Activated T-cell treated with anti-CD3 and anti-CD28 coated beads for 1 hour (primary cell): ENCODE data around the gene ABCC5.

Experiments
- DNase-seq: peaks from one replicate; pipeline ENCODE4 v3.0.0-alpha.2; 2020; ENCODE audit warnings: low read depth

Gene ABCC5

DNA sequence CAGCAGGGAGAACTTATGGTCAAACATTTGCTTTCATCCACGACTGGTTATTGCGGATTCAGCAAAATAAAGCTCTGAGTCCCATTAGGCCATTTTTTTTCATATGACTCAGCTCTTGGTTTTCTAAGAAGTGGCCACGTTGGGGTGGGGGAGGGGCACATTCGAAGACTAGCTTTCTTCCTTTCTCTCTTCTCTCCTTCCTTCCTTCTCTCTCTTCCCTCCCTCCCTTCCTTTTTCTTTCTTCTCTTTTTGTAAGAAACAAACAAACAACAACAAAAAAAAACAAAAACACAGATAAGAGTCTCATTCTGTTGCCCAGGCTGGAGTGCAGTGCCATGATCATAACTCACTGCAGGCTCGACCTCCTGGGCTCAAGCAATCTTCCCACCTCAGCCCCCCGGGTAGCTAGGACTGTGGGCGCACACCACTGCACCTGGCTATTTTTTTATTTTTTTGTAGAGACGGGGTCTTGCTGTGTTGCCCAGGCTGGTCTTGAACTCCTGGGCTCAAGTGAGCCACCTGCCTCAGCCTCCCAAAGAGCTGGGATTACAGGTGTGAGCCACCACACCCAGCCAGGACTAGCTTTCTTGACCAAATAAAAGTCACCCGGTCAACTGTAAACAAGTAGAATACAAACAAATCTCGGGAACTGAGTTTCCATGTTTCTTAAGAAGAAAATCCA is 41.6 kb downstream of the ABCC5 start:
- no peak for DNase-seq

DNA sequence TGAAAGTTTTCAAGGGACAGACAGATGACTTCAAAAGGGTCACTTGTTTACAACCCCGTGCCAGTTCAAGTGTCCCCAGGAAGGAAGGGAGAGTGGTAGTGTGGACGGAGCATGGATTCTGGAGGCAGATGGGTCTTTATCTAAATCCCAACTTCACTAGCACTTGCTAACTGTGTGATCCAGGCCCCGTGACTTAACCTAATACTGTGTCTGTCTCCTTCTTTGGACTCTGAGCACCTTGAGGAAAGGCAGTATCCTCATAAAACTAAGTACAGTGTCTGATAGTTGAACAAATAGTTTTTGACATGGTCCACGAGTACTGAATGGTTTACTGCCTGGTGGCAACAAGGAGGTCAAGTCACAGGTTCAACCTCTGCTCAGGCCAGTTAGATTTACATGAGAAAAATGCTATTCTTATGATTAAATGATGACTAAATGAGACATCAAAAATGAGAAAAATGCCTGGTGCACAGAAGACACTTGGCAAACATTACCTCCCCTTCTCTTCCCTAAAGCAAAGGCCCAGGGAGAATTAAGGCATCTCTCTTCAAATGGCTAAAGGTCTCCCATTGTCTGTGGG is 48.9 kb downstream of the ABCC5 start:
- DNase-seq, result no peak

DNA sequence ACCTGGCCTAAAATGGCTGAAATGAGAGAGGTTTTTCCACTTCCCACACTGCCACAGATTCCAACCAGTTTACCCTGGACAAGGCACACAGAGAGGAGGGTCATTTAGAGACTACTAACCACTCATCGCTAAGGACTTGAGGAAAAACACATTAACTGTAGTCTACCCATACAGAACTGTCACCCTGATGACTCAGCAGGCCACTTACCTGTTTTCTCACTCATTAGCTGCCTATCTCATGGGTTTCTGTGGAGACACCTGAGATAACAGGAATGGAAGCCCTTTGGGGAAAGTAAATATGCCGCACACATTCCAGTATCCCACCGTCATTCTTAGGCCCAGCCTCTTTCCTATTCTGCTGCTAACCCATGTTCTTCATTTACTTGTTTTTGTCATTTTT is 50.0 kb downstream of the ABCC5 start:
- no peak for DNase-seq

DNA sequence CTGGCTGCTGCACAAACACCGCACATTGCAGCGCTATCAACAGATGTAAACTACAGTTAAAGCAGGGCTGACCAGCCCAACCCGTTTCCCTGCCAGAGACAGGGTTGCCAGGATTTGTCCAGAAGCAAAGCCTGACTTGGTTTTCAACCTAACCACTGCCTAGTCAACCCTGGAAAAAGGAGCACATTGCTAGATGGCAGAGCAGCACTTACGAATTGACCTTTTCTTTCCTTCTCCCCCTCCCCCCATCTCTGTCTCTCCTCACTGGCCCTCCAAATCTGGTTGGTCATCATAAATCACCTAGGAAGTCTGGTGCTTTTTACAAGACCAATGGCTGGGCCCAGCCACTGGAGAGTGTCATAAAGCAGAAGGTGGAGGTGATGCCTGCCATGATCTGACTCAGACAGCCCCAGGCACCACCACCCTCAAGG is 51.3 kb downstream of the ABCC5 start:
- DNase-seq, result no peak

DNA sequence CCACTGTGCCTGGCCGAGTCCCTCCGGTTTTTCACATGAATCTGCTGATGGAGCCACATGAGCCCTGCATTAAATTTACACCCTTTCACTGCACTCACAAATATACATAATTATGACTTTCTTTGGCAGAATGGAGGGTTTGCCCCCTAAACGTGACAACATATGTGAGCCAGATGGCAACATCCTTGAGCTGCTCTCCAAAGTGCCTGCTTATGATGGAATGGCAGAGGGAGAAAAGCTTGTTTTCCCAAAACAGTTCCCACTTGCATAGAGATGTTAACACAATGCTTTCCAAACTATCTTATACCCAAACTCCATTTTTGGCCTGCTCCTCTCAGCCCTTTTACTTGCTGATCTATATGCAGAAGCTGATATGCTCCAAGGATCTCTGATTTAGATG is 54.9 kb downstream of the ABCC5 start:
- no peak for DNase-seq

DNA sequence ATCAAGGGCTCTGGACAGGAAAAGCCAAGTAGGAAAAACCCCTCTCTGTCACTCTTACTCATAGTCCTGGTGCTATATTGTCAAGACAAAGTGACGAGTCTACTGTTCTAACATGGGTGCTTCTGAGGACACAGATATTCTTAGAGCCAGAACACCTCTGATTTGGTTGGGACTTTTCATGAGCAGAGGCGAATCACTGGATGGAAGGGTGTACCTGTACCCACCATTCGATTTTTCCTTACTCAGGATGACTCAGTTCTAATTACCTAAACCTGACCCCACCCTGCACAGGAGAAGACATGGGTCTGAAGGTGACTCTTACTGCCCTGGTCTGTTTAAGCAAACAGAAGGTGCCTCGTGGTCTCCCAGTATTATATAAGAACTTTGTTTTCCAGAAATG is 58.5 kb downstream of the ABCC5 start:
- DNase-seq, result no peak

DNA sequence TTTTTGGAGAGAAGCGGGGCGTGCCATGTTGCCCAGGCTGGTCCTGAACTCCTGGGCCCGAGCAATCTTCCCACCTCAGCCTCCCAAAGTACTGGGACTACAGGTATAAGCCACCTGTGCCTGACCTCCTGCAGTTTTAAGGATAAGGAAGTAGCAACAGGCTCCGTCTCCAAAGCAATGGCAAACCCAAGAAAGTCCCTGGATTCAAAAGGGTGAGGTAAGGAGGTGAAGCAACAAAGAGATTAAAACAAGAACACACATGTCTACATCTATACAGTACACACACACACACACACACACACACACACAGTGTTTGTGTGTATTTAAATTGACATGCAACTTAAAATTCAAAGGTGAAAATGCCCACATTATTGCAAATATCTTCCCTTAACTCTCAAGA is 58.9 kb downstream of the ABCC5 start:
- DNase-seq, result no peak

DNA sequence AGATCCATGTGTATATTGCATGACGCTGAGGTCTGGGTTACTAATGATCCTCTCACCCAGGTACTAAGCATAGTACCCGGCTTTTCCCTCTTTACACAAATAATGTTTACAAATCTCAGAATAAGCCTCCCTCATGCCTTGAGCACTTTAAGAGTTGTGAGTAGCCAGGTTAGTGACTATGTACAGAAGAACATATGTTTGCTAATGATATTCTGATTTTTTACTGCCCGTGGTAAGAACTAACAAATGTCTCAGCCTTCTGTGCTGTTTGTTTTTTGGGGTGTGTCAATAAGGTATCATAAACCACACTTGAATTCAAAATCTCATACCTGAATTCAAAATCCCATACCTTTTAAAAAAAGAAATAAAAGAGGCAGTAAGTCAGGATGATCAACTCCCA is 59.5 kb downstream of the ABCC5 start:
- no peak for DNase-seq

DNA sequence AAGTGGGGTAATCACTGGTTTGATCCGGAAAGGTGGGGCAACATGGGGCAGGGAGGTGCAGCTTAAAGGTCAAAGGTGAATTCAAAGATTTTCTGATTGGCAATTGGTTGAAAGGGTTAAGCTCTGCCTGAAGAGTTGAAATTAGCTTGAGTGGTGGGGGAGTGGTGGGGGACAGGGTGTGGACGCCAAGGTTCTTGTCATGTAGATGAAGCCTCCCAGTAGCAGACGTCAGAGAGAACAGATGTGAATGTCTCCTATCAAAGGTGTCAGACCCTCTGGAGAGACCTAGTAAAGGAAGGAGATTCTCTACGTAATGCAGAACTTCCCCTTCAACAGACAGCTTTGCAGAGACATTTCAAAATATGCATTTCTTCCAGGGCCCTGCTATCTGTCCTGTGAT is 62.8 kb downstream of the ABCC5 start:
- DNase-seq, result no peak

DNA sequence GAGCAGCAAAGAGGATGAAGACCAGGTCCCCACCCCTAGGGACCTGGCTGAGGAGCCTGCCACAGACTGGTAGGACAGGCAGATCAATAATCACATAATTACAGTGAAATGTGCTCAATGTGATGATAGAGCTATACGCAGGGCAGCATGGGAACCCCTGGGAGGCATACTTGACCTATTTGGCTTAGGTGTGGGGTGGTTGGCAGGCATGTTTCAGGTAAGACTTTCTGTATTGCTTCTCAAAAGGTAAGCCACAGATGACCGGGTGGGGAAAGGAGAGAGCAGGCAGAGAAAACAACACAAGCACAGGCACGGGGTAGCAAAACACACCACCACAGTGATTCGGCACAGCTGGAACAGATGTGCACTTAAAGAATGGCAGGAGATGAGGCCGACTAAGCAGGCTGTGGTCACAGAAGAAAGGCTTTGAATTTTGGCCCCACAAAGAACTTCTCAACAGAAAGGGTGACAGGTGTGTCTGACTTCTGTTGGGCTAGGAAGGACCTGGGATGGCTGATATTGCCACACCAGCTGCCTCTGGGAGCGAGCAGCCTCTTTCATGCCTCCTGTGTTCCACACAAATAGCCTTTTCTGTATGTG is 64.1 kb downstream of the ABCC5 start:
- DNase-seq, result no peak

DNA sequence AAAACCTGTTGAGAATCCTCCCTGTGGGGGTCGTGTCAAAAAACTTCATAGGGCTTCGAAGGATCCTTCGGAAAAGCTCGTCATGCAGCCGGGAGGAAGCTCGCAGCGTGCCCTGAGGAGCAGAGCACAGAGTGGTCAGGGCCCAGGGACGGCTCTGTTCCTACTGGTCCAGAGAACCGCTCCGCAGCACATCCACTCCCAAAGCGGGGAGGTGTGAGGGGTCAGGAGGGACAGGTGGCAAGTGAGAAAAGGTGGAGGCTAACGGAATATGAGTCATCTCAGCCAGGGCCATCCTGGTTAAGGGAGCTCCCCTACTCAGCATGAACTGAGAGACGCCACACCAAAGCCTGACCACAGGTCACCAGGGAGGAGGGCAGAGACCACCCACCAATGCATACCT is 66.2 kb downstream of the ABCC5 start:
- no peak for DNase-seq

DNA sequence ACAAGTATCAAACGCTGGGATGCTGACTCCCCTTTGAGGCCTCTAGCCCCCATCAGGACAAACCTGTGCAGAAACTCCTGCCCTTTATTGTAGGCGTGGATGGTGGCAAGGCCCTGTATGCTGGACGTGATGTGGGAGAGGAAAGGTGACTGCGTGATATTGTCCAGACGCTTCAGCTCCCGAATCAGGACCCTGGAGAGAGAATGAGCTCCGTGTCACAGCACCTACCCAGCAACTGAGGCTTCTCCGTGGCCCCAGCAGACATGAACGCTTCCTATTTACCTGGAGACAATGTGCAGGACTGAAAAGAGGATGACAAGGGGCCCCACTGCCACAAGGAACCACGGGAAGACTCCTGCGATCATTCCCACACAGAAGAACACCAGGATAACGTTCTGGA is 68.0 kb downstream of the ABCC5 start:
- DNase-seq, result no peak

DNA sequence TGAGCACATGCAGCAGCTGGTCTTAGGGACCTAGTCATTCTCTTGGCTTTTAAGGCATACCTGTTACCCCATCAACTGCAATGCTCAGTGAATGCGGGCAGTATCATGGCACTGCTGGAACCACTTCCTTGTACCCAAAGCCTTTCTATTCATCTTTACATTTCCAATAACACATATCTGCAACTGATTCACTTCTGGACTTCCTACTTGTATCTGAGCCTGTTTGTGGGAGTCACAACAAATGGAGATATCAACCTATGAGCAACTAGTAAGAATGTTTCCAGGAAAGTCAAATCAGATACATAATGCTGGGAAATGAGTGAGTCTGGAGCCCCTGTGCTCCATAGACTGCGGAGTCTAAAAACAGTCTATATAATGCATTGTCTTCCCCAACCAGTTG is 71.6 kb downstream of the ABCC5 start:
- DNase-seq, result no peak

DNA sequence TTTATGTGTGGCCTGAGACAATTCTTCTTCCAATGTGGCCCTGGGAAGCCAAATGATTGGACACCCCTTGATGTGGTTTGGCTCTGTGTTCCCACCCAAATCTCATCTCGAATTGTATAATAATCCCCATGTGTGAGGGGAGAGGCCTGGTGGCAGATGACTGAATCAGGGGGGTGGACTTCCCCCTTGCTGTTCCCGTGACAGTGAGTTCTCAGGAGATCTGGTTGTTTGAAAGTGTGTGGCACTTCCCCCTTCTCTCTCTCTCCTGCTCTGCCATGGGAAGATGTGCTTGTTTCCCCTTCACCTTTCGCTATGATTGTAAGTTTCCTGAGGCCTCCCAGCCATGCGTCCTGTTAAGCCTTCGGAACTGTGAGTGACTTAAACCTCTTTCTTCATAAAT is 72.9 kb downstream of the ABCC5 start:
- no peak for DNase-seq

DNA sequence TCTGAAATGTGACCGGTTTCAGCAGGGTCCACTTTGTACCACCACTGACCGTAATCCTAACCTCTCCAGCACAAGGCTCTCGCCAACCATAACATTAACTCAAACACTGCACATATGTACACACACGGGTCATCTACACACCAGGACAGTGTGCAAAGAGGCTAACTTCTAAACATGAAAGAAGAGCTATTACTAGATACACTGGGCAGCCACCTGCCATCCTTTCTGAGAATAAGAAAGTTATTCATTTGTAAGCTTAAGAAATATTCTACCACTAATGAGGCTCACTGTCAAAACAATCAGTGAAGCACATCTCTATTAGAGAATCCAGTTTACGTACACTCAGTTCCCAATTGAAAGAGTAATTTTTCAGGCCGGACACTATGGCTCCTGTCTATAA is 73.9 kb downstream of the ABCC5 start:
- no peak for DNase-seq

DNA sequence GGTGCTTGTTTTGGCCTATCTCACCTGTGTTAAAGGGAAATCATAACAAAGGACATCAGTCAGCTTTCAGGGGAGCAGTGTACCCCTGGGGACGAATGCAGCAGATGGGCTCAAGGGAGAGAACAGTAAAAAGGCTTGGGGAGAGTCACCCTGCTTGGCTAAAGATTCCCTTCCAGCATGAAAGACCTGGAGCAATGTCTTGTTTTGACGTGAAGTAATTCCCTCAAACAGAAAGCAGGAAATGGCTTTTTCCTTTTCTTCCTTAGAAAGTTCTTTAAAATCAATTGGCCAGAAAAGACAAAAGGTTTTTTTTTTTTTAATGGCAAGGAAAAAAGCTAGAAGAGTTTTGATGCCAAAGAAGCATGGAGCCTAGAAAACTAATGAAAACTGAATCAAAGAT is 76.5 kb downstream of the ABCC5 start:
- no peak for DNase-seq

DNA sequence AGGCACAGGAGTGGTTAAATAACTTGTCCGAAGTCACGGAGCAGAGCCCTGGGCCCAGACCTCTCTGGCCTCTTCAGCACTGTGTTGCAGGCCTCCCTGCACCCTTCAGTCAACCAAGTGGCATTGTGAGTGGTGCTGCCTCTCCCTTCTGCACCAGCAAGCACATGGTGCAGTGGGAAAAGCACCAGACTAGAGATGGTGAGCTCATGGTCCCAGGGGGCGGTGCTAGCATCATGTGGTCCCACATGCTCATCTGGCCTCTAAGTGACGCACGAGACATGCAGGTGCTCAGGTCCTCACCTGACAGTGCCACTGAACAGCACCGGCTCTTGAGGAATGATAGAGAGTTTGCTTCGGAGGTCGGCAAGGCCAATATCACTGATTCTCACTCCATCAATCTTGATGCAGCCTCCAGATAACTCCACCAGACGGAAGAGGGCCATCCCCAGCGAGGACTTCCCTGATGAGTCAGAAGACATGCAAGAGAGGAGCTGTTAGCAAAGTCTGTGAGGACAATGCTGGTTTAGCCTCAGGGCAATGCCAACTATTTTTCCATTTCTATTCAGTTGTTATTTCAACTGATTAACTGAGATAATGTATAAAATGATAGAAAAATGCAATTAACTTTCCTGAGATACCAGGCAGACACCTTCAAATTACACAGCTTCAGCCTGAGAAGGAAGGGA is 79.9 kb downstream of the ABCC5 start:
- DNase-seq, result no peak

DNA sequence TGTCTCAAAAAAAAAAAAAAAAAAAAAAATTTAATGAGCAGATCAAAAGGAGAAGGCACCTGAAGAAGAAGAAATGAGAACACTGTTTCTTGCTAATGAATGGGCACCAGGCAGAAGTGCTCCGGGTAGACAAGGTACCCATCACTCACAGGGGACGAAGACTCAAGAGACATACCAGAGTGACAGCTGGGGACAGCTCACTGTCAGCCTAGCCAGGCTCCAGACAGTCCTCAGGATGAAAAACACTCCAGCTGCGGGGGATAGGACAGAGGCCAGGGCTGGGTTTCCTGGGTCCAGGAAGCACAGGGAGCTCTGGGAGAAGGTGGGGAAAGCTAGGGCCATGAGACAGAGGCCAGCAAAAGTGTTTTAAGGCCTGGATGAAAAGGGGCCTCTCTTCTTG is 84.5 kb downstream of the ABCC5 start:
- DNase-seq, result no peak

DNA sequence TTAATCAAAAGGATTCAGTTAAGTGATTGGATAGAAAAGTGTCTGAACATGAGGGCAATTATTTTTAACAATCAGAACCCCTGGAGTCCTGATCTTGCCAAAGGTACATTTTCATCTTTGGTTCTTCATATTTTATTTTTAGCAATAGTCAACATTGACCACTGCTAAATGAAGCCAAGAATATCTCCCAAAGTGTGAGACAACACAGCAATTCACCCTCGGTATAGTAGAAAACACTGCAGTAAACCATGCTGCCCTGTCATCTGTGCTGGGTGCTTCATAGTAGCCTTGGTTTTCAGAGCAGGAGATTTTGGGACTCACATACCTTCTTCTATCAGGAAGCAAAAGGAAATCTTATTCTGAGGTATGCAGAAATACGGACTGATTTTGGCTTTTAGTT is 85.8 kb downstream of the ABCC5 start:
- no peak for DNase-seq

DNA sequence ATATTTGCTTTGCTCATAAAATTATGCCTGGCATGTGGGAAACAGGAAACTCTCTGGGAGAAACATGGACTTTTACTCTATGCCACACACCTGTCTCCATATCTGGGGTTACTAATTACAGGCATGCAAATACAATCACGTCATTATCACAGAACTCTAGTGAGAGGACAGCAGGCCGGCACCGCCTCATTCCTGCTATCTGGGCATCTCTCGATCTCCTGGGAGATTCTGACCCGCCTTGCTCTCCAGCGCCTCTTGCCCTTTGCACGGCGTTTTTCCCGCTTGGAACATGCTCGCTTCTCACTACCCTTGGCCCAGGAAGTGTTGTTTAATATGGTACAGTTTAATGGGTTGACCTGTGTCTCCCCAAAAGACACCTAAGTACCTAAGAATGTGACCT is 87.6 kb downstream of the ABCC5 start:
- no peak for DNase-seq

DNA sequence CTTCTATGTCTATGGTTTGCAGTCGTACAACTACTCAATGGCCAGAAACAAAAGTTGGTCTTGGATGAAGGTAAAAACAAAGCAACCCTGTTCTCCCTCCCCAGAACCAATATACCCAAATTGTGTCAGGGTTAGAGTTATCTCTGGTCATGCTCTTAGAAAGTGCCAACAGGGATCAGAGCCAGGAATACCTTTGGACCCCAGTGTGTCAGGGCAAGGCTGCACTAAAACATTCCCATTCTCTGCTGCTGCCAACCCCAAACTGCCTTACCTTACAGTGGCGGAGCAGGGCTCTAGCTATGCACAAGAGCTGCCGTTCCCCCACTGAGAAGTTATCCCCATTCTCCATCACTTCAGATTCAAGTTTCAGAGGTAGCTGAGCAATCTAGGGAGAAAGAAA is 90.6 kb downstream of the ABCC5 start:
- no peak for DNase-seq

DNA sequence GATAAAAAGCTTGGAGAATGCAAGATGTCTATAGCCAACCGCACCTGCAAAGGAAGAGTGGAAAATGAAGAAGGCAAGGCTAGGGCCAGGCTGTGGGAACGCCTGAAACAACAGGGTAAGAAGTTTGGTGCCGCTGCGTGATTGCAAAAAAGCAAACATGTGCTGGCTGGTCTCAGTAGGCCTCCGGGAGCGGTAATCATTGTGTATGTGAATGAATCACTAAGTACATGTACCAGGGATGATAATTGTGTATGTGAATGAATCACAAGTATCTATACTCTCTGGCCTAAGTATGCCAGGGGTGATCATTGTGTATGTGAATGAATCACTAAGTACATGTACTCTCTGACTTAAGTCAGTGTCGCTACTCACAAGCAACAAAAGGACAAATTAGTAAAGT is 92.7 kb downstream of the ABCC5 start:
- no peak for DNase-seq

DNA sequence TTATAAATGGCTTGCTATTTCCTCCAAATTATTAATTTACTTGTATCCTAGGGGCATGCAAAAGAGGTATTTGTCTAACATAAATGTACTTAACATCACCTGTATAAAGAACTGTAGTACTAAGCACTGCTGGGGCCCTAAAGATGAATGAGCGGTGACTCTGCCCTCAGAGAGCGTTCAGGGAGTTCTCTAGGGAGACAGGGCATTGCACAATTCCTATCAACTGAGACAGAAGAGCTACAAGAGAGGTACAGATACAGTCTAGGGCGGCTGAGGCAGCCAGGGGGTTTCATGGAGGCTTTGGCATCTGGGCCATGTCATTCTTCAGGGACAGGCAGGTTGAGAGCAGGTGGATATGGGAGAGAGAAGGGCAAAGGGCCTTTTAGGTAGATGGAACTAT is 93.1 kb downstream of the ABCC5 start:
- DNase-seq, result no peak
